Dedifferentiated amniotic fluid mesenchymal stem cell (primary cell): ENCODE results near the gene SLC37A4.
"Not testable (repeated sequence)": the region's sequence is repeated elsewhere in the genome, so short reads cannot be mapped to it uniquely, and the experiment has no call there.

Source experiments
- DNase-seq: peaks from one replicate; pipeline ENCODE4 v3.0.0-alpha.2; 2016; ENCODE audit errors: extremely low spot score

SLC37A4 gene

GRCh38 chr11:119030329-119031047 lies at the start of gene SLC37A4:
SLC37A4 (minus strand) TSS chr11:119030877.
- peak; percentile 98 for DNase-seq

GRCh38 chr11:119078675-119079420 lies 48.2 kb upstream of the SLC37A4 start:
- DNase-seq = no peak

GRCh38 chr11:119077839-119078238 lies 47.2 kb upstream of the SLC37A4 start:
- DNase-seq = no peak

GRCh38 chr11:119067371-119068222 lies 36.9 kb upstream of the SLC37A4 start, which contains the start of gene VPS11:
VPS11 (plus strand) TSS chr11:119067818; CDS start chr11:119067824, 6 bp downstream.
- peak; percentile 95 for DNase-seq

GRCh38 chr11:119065369-119065768 lies 34.7 kb upstream of the SLC37A4 start:
- no peak for DNase-seq

GRCh38 chr11:119062779-119063178 lies 32.1 kb upstream of the SLC37A4 start:
- DNase-seq = peak; percentile 57

- DNase-seq = no peak
These were observed 30.6 kb upstream of the SLC37A4 start for GRCh38 chr11:119061256-119061655.

GRCh38 chr11:119059128-119059527 lies 28.5 kb upstream of the SLC37A4 start:
- not testable (repeated sequence) for DNase-seq

GRCh38 chr11:119057000-119057769 lies 26.5 kb upstream of the SLC37A4 start, which contains the start of gene HYOU1:
HYOU1 (minus strand) TSS chr11:119057205; CDS start chr11:119056160, 1,045 bp downstream.
- DNase-seq = peak; percentile 96

GRCh38 chr11:119056421-119056999 lies 25.8 kb upstream of the SLC37A4 start:
- DNase-seq = no peak

GRCh38 chr11:119055901-119056300 lies 25.2 kb upstream of the SLC37A4 start:
- no peak for DNase-seq

- DNase-seq = no peak
These were observed 23.7 kb upstream of the SLC37A4 start for GRCh38 chr11:119054418-119054817.

- no peak for DNase-seq
These were observed 21.6 kb upstream of the SLC37A4 start for GRCh38 chr11:119052163-119052814.

GRCh38 chr11:119051440-119052162 lies 20.9 kb upstream of the SLC37A4 start:
- no peak for DNase-seq

- no peak for DNase-seq
These were observed 18.4 kb upstream of the SLC37A4 start for GRCh38 chr11:119049081-119049480.

- no peak for DNase-seq
These were observed 18.0 kb upstream of the SLC37A4 start for GRCh38 chr11:119048644-119049043.

GRCh38 chr11:119047205-119047604 lies 16.5 kb upstream of the SLC37A4 start:
- DNase-seq = no peak

GRCh38 chr11:119046489-119046888 lies 15.8 kb upstream of the SLC37A4 start:
- no peak for DNase-seq

GRCh38 chr11:119044708-119045107 lies 14.0 kb upstream of the SLC37A4 start:
- DNase-seq = no peak

GRCh38 chr11:119042927-119043326 lies 12.2 kb upstream of the SLC37A4 start:
- no peak for DNase-seq
